Measurements from ENCODE around the gene YWHAQ. TPM values are rescaled to one million over a fixed set of nuclear protein-coding genes. Genes with fewer than 3 reads are reported as not detected.

YWHAQ gene
- total and polyA plus RNA-seq, 9 of the 15 experiments (the other 6 are each of a cell fraction or from before 2014, with no cell fraction given) = 63.1 to 359 (median 203) TPM

GRCh38 chr2:9653485-9654271 is 22.9 kb upstream of the YWHAQ start (continued):
- TF ChIP-seq REST (IDR thresholded peaks at IDR 0.05; ENCODE audit: borderline replicate concordance) = no peak
- no peak for TF ChIP-seq REST (CRISPR knock-in tag; IDR thresholded peaks at IDR 0.05; ENCODE audit: low read depth)
- no peak for TF ChIP-seq DNMT1 (IDR thresholded peaks at IDR 0.05)
- TF ChIP-seq LARP7 (IDR thresholded peaks at IDR 0.05) = no peak
- peak; percentile 69 for TF ChIP-seq BRD9 (IDR thresholded peaks at IDR 0.05; ENCODE audit: low read depth, partially characterized antibody)
- no peak for TF ChIP-seq NCOA6 (IDR thresholded peaks at IDR 0.05)
- 0 out of 4 replicates have a peak, but pooled peaks of 1 of the 2 experiments have one; percentile 17 for TF ChIP-seq KDM1A (IDR thresholded peaks at IDR 0.05)
- no peak for TF ChIP-seq SMARCB1 (IDR thresholded peaks at IDR 0.05; ENCODE audit: insufficient read length, low read depth)
- TF ChIP-seq ZNF212 (CRISPR knock-in tag; IDR thresholded peaks at IDR 0.05) = no peak
- TF ChIP-seq CSDE1 (IDR thresholded peaks at IDR 0.05) = no peak
- TF ChIP-seq MCM2 (IDR thresholded peaks at IDR 0.05; ENCODE audit: low read depth) = no peak
- no peak for TF ChIP-seq ZNF444 (CRISPR knock-in tag; IDR thresholded peaks at IDR 0.05)
- TF ChIP-seq ZFP36 (IDR thresholded peaks at IDR 0.05; ENCODE audit: low read depth, low read length, partially characterized antibody) = peak; percentile 62
- TF ChIP-seq RBM25 (IDR thresholded peaks at IDR 0.05; ENCODE audit: low read depth, low read length, severe bottlenecking) = peak; percentile 32
- TF ChIP-seq FOXK2 (conservative IDR thresholded peaks at IDR 0.05 in 1 of 2, IDR thresholded peaks at IDR 0.05 in 1 of 2; ENCODE audit: low read depth in 2 of 2) = no peak
- TF ChIP-seq ZNF23 (CRISPR knock-in tag; IDR thresholded peaks at IDR 0.05) = no peak
- TF ChIP-seq ZFPM2 (CRISPR knock-in tag; IDR thresholded peaks at IDR 0.05) = no peak
- peak; percentile 57; the same call in 1 of the 2 replicates for TF ChIP-seq BCOR (IDR thresholded peaks at IDR 0.05)
- TF ChIP-seq ETV6 (IDR thresholded peaks at IDR 0.05; ENCODE audit: borderline replicate concordance in 1 of 2, low read depth in 2 of 2, low read length in 1 of 2) = no peak
- no peak for TF ChIP-seq ETV6 (CRISPR knock-in tag; IDR thresholded peaks at IDR 0.05; ENCODE audit: borderline replicate concordance)
- TF ChIP-seq TRIM28 (IDR thresholded peaks at IDR 0.05) = no peak

Measured in K562 (cell line).